ENCODE data around the gene EIF3D.
"Not testable (repeated sequence)": the region's sequence is repeated elsewhere in the genome, so short reads cannot be mapped to it uniquely, and the experiment has no call there.

The EIF3D gene

GRCh38 chr22:36549033-36549432 is 20.1 kb upstream of the EIF3D start:
- Histone ChIP-seq H3K27me3 (ENCODE audit: insufficient read depth, low read length) (peaks cover 18% of the 10 kb centered on the region), H3K36me3 (ENCODE audit: insufficient read depth, low read length) (no peaks in the 10 kb centered on the region), H3K27ac (ENCODE audit: low read depth, low read length) (no peak overlapping the region), H2AFZ (ENCODE audit: low read length, unreplicated experiment) (peak overlapping the region; percentile 68), H3K4me1 (ENCODE audit: control insufficient read depth, insufficient read depth, low read length, unreplicated experiment) (peaks cover 16% of the 10 kb centered on the region), H3K79me2 (ENCODE audit: control insufficient read depth, insufficient read depth, low read length, unreplicated experiment) (no peaks in the 10 kb centered on the region), H3K4me3 (ENCODE audit: low read depth, low read length) (no peak overlapping the region)

- Histone ChIP-seq H3K27ac (ENCODE audit: low read depth, low read length) (no peak overlapping the region), H3K4me1 (ENCODE audit: control insufficient read depth, insufficient read depth, low read length, unreplicated experiment) (peaks cover 16% of the 10 kb centered on the region), H3K4me3 (ENCODE audit: low read depth, low read length) (no peak overlapping the region), H3K27me3 (ENCODE audit: insufficient read depth, low read length) (peaks cover 18% of the 10 kb centered on the region), H3K79me2 (ENCODE audit: control insufficient read depth, insufficient read depth, low read length, unreplicated experiment) (no peaks in the 10 kb centered on the region), H2AFZ (ENCODE audit: low read length, unreplicated experiment) (no peak overlapping the region), H3K36me3 (ENCODE audit: insufficient read depth, low read length) (no peaks in the 10 kb centered on the region)
Measured at GRCh38 chr22:36548606-36549005, 19.6 kb upstream of the EIF3D start.

GRCh38 chr22:36546932-36547331 is 18.0 kb upstream of the EIF3D start:
- Histone ChIP-seq H3K4me3 (ENCODE audit: low read depth, low read length) (no peak overlapping the region), H2AFZ (ENCODE audit: low read length, unreplicated experiment) (no peak overlapping the region), H3K27me3 (ENCODE audit: insufficient read depth, low read length) (peaks cover 14% of the 10 kb centered on the region), H3K36me3 (ENCODE audit: insufficient read depth, low read length) (no peaks in the 10 kb centered on the region), H3K27ac (ENCODE audit: low read depth, low read length) (no peak overlapping the region), H3K79me2 (ENCODE audit: control insufficient read depth, insufficient read depth, low read length, unreplicated experiment) (no peaks in the 10 kb centered on the region), H3K4me1 (ENCODE audit: control insufficient read depth, insufficient read depth, low read length, unreplicated experiment) (peaks cover 18% of the 10 kb centered on the region)

GRCh38 chr22:36546092-36546804 is 17.3 kb upstream of the EIF3D start:
- Histone ChIP-seq H3K36me3 (ENCODE audit: insufficient read depth, low read length) (no peaks in the 10 kb centered on the region), H2AFZ (ENCODE audit: low read length, unreplicated experiment) (peak overlapping the region; percentile 50), H3K27me3 (ENCODE audit: insufficient read depth, low read length) (peaks cover 7% of the 10 kb centered on the region; the same call in 1 of the 2 replicates), H3K4me3 (ENCODE audit: low read depth, low read length) (no peak overlapping the region), H3K79me2 (ENCODE audit: control insufficient read depth, insufficient read depth, low read length, unreplicated experiment) (no peaks in the 10 kb centered on the region), H3K27ac (ENCODE audit: low read depth, low read length) (no peak overlapping the region), H3K4me1 (ENCODE audit: control insufficient read depth, insufficient read depth, low read length, unreplicated experiment) (peaks cover 21% of the 10 kb centered on the region)

- Histone ChIP-seq H3K27me3 (ENCODE audit: insufficient read depth, low read length) (no peaks in the 10 kb centered on the region), H3K79me2 (ENCODE audit: control insufficient read depth, insufficient read depth, low read length, unreplicated experiment) (no peaks in the 10 kb centered on the region), H3K4me3 (ENCODE audit: low read depth, low read length) (no peak overlapping the region), H3K36me3 (ENCODE audit: insufficient read depth, low read length) (no peaks in the 10 kb centered on the region), H3K4me1 (ENCODE audit: control insufficient read depth, insufficient read depth, low read length, unreplicated experiment) (peaks cover 18% of the 10 kb centered on the region), H3K27ac (ENCODE audit: low read depth, low read length) (no peak overlapping the region), H2AFZ (ENCODE audit: low read length, unreplicated experiment) (no peak overlapping the region)
Measured at GRCh38 chr22:36544107-36544620, 15.2 kb upstream of the EIF3D start.

GRCh38 chr22:36541831-36542411 is 13.0 kb upstream of the EIF3D start:
- no peaks in the 10 kb centered on the region for H3K36me3 ChIP-seq (ENCODE audit: insufficient read depth, low read length)
- H3K79me2 ChIP-seq (ENCODE audit: control insufficient read depth, insufficient read depth, low read length, unreplicated experiment) = no peaks in the 10 kb centered on the region
- H3K27me3 ChIP-seq (ENCODE audit: insufficient read depth, low read length) = no peaks in the 10 kb centered on the region
- peaks cover 16% of the 10 kb centered on the region for H3K4me1 ChIP-seq (ENCODE audit: control insufficient read depth, insufficient read depth, low read length, unreplicated experiment)
- H2AFZ ChIP-seq (ENCODE audit: low read length, unreplicated experiment) = peak overlapping the region; percentile 59
- no peak overlapping the region for H3K4me3 ChIP-seq (ENCODE audit: low read depth, low read length)
- H3K27ac ChIP-seq (ENCODE audit: low read depth, low read length) = peak overlapping the region; percentile 60

GRCh38 chr22:36540867-36541642 is 12.1 kb upstream of the EIF3D start:
- H3K4me3 ChIP-seq (ENCODE audit: low read depth, low read length) = no peak overlapping the region
- H3K27ac ChIP-seq (ENCODE audit: low read depth, low read length) = no peak overlapping the region
- H3K4me1 ChIP-seq (ENCODE audit: control insufficient read depth, insufficient read depth, low read length, unreplicated experiment) = peaks cover 11% of the 10 kb centered on the region
- no peaks in the 10 kb centered on the region for H3K36me3 ChIP-seq (ENCODE audit: insufficient read depth, low read length)
- H2AFZ ChIP-seq (ENCODE audit: low read length, unreplicated experiment) = no peak overlapping the region
- H3K27me3 ChIP-seq (ENCODE audit: insufficient read depth, low read length) = no peaks in the 10 kb centered on the region
- H3K79me2 ChIP-seq (ENCODE audit: control insufficient read depth, insufficient read depth, low read length, unreplicated experiment) = no peaks in the 10 kb centered on the region

- Histone ChIP-seq H3K4me1 (ENCODE audit: control insufficient read depth, insufficient read depth, low read length, unreplicated experiment) (peaks cover 5% of the 10 kb centered on the region), H3K27ac (ENCODE audit: low read depth, low read length) (no peak overlapping the region), H3K27me3 (ENCODE audit: insufficient read depth, low read length) (no peaks in the 10 kb centered on the region), H2AFZ (ENCODE audit: low read length, unreplicated experiment) (no peak overlapping the region), H3K4me3 (ENCODE audit: low read depth, low read length) (no peak overlapping the region), H3K36me3 (ENCODE audit: insufficient read depth, low read length) (no peaks in the 10 kb centered on the region), H3K79me2 (ENCODE audit: control insufficient read depth, insufficient read depth, low read length, unreplicated experiment) (no peaks in the 10 kb centered on the region)
Measured at GRCh38 chr22:36538529-36538928, 9.6 kb upstream of the EIF3D start.

GRCh38 chr22:36536717-36537116 is 7.8 kb upstream of the EIF3D start:
- no peak overlapping the region for H3K4me3 ChIP-seq (ENCODE audit: low read depth, low read length)
- H3K27ac ChIP-seq (ENCODE audit: low read depth, low read length) = no peak overlapping the region
- no peaks in the 10 kb centered on the region for H3K27me3 ChIP-seq (ENCODE audit: insufficient read depth, low read length)
- H3K79me2 ChIP-seq (ENCODE audit: control insufficient read depth, insufficient read depth, low read length, unreplicated experiment) = no peaks in the 10 kb centered on the region
- H3K4me1 ChIP-seq (ENCODE audit: control insufficient read depth, insufficient read depth, low read length, unreplicated experiment) = peaks cover under 1% of the 10 kb centered on the region
- no peaks in the 10 kb centered on the region for H3K36me3 ChIP-seq (ENCODE audit: insufficient read depth, low read length)
- H2AFZ ChIP-seq (ENCODE audit: low read length, unreplicated experiment) = no peak overlapping the region

GRCh38 chr22:36533320-36533719 is 4.4 kb upstream of the EIF3D start:
- not testable (repeated sequence) for H3K79me2 ChIP-seq (ENCODE audit: control insufficient read depth, insufficient read depth, low read length, unreplicated experiment); H3K4me1 ChIP-seq (ENCODE audit: control insufficient read depth, insufficient read depth, low read length, unreplicated experiment); H3K36me3 ChIP-seq (ENCODE audit: insufficient read depth, low read length); H3K27me3 ChIP-seq (ENCODE audit: insufficient read depth, low read length); H2AFZ ChIP-seq (ENCODE audit: low read length, unreplicated experiment); H3K27ac ChIP-seq (ENCODE audit: low read depth, low read length); H3K4me3 ChIP-seq (ENCODE audit: low read depth, low read length)
